Chondrocyte (in vitro differentiated cells): ENCODE results near the gene VEGFD. TPM values are rescaled to one million over a fixed set of nuclear protein-coding genes. Genes with fewer than 3 reads are reported as not detected.

Experiments
- DNase-seq: peaks from one replicate; pipeline ENCODE4 v3.0.0; 2021; ENCODE audit warnings: mixed read lengths, low spot score
- H3K27ac Mint-ChIP-seq: one replicate; pipeline ENCODE4 v1.8.0; 2021; ENCODE audit warnings: mild to moderate bottlenecking, moderate library complexity, mixed read lengths; ENCODE audit not compliant: unreplicated experiment
- H3K27me3 Mint-ChIP-seq: 2 replicates; pipeline ENCODE4 v1.8.0; 2021; ENCODE audit warnings: low read depth, mixed read lengths
- H3K36me3 Mint-ChIP-seq: 2 replicates; pipeline ENCODE4 v1.8.0; 2021; ENCODE audit warnings: low read depth, mixed read lengths
- H3K4me1 Mint-ChIP-seq: 2 replicates; pipeline ENCODE4 v1.8.0; 2021; ENCODE audit warnings: low read depth, mild to moderate bottlenecking, mixed read lengths
- H3K4me3 Mint-ChIP-seq: one replicate; pipeline ENCODE4 v1.8.0; 2021; ENCODE audit warnings: mild to moderate bottlenecking, moderate library complexity, mixed read lengths; ENCODE audit not compliant: unreplicated experiment
- H3K9me3 Mint-ChIP-seq: 2 replicates; pipeline ENCODE4 v1.8.0; 2021; ENCODE audit warnings: low read depth, mixed read lengths
- total RNA-seq: library from RNA; stranded (reverse); gene quantifications from 3 replicates; pipeline ENCODE4 v1.2.1, GENCODE V29; 2021
- TF ChIP-seq, protein P1 (sequence below): fragments of 200-600 bp; sonication (generic); IDR thresholded peaks from 2 replicates; pipeline ENCODE4 v1.5.0; 2021; ENCODE audit warnings: antibody characterized with exemption, mild to moderate bottlenecking, moderate library complexity

VEGFD gene
- total RNA-seq, 1 donor from 2014 or later, result 0.20 TPM

DNA sequence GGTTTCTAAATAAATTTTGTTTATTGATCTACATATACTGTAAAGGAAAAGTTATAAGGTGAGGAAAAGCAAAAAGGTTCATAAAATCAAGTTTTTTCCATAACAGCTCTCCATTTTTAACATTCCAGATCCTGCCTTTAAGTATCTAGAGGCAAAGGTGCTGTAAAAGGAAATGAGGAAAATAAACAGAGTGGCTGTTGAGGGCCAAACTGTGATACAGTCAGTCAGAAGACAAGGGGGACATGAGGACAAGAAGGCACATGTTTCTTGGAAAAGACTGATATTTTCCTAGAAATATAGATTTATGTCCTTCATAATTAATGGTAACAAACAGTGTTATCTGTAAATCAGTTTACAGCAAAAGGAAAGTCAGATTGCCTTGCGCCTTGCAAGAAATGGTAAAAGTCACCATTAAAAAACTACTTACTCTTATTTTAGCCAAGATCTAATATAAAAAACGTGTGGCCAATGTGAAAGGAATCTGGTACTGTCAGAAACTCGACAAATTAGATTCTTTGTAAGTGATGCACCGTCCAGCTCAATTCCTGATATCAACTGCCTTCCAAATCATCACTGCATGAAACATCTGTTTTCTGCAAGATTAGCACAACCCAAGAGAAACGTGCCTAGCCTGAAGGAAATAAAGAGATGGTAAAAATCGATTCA lies 34.0 kb upstream of the VEGFD start:
- TF ChIP-seq, protein P1, sequence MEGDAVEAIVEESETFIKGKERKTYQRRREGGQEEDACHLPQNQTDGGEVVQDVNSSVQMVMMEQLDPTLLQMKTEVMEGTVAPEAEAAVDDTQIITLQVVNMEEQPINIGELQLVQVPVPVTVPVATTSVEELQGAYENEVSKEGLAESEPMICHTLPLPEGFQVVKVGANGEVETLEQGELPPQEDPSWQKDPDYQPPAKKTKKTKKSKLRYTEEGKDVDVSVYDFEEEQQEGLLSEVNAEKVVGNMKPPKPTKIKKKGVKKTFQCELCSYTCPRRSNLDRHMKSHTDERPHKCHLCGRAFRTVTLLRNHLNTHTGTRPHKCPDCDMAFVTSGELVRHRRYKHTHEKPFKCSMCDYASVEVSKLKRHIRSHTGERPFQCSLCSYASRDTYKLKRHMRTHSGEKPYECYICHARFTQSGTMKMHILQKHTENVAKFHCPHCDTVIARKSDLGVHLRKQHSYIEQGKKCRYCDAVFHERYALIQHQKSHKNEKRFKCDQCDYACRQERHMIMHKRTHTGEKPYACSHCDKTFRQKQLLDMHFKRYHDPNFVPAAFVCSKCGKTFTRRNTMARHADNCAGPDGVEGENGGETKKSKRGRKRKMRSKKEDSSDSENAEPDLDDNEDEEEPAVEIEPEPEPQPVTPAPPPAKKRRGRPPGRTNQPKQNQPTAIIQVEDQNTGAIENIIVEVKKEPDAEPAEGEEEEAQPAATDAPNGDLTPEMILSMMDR, result no peak
- no peak for DNase-seq
- no peak overlapping the region for H3K27ac Mint-ChIP-seq
- no peaks in the 10 kb centered on the region for H3K4me1 Mint-ChIP-seq
- H3K9me3 Mint-ChIP-seq, result peaks cover 15% of the 10 kb centered on the region
- H3K4me3 Mint-ChIP-seq, result no peak overlapping the region
- H3K27me3 Mint-ChIP-seq, result no peaks in the 10 kb centered on the region
- peaks cover 12% of the 10 kb centered on the region for H3K36me3 Mint-ChIP-seq

DNA sequence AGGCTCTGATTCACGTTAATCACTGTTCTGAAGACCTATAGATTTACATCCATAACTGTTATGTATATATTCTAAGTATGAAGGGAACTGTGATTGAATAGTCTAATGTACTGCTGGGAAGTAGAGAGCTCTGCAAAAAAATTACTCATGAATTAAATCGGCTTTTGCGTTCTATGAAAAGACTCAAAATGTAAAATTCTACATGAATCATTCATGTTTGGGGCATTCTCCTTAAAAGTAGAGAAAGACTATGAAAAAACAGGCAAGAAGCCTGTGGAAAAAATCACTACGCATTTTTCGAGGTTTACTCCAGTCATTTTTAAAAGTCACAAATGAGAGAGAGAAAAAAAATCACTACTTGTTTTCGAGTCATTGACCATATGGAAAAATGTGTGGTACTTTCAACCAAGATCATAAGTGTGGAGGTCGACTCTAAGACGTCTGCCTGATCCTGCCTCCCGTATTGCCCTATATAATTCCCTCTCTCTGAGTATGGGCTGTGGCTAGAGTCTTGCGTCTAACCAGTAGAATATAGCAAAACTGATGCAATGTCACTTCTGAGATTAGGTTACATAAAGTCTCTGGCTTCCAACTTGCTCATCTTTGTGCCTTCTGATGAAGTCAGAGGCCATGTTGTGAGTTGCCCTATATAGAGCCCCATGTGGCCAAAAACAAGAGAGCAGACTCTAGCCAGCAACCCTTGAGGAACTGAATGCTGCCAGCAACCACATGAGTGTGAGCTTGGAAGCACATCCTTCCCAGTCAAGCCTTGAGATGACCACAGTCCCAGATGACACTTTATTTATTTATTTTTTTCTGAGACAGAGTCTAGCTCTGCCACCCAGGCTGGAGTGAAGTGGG lies 32.1 kb upstream of the VEGFD start:
- Mint-ChIP-seq H3K4me1 (no peaks in the 10 kb centered on the region), H3K4me3 (no peak overlapping the region), H3K9me3 (peaks cover 7% of the 10 kb centered on the region), H3K27ac (no peak overlapping the region), H3K27me3 (no peaks in the 10 kb centered on the region), H3K36me3 (peaks cover 10% of the 10 kb centered on the region)
- no peak for DNase-seq
- TF ChIP-seq, protein P1, result no peak

DNA sequence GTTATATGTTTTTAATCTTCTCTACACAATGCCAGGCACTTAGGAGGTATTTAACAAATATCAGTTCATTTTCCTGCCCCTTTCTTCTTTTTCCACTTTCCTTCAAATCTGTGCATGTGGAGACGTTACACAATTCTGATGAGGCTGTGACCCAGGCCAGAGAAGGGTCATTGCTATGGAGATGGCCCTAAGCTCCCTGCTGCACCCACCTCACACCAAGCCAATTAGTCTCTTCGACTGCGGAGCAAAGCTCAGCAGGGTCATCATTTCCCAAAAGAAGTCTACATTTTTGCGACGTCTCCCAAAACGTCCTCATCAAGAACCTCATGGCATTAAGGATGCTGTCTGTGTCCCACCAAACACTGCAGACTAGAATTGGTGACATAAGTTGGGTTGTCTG lies 28.9 kb upstream of the VEGFD start:
- no peak for DNase-seq
- Mint-ChIP-seq H3K4me1 (no peaks in the 10 kb centered on the region), H3K9me3 (peaks cover 7% of the 10 kb centered on the region), H3K4me3 (no peak overlapping the region), H3K27ac (no peak overlapping the region), H3K27me3 (no peaks in the 10 kb centered on the region), H3K36me3 (peaks cover 5% of the 10 kb centered on the region)
- TF ChIP-seq, protein P1, result no peak

DNA sequence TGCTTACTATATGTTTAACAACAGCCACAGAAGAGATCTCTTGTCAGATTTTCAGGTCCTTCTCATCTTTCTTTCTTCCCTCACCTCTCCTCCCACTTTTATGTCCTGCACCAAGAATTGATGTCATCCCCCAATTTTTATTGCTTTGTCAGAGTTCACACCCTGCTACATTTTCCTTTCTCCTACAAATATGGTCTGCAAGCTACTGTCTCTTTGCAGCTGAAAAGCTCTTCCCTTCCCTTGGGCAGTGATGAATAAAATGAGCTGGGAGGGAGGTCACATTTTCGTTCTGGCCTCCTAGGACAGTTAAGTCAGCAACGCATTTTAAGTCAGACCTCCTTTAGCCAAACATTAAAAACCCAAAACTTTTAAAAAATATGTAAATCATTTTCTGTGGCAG lies 26.7 kb upstream of the VEGFD start:
- peaks cover 3% of the 10 kb centered on the region for H3K36me3 Mint-ChIP-seq
- H3K9me3 Mint-ChIP-seq, result no peaks in the 10 kb centered on the region
- no peak overlapping the region for H3K4me3 Mint-ChIP-seq
- no peak overlapping the region for H3K27ac Mint-ChIP-seq
- no peaks in the 10 kb centered on the region for H3K27me3 Mint-ChIP-seq
- TF ChIP-seq, protein P1, result no peak
- DNase-seq, result no peak
- no peaks in the 10 kb centered on the region for H3K4me1 Mint-ChIP-seq

DNA sequence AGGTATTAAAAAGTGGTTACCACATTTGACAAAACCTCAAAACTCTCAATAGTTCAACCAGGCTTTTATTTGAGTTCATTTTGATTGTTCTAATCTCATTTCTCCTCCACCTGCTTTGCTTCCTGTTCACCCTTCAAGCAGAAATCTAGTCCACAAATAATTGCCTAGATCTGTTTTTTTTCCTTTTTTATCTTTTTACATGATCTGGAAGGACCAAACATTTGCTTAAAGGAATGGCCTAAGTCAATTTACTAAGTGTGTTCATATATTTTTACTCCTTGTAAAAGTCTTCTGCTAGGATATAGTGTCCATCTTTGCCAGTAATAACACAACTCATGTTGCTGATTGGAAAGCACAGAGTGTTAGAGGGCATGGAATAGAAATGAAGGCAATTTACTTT lies 26.2 kb upstream of the VEGFD start:
- DNase-seq, result no peak
- Mint-ChIP-seq H3K9me3 (no peaks in the 10 kb centered on the region), H3K4me3 (no peak overlapping the region), H3K36me3 (peaks cover 3% of the 10 kb centered on the region), H3K4me1 (no peaks in the 10 kb centered on the region), H3K27me3 (no peaks in the 10 kb centered on the region), H3K27ac (no peak overlapping the region)
- TF ChIP-seq, protein P1, result no peak
